GM19467 (cell line): ENCODE measurements around the gene CAB39L.
"Not testable (repeated sequence)": the region's sequence is repeated elsewhere in the genome, so short reads cannot be mapped to it uniquely, and the experiment has no call there.

Experiments used
- ATAC-seq: cut with Tn5 transposase; IDR thresholded peaks from one replicate; pipeline ENCODE4 v1.9.1; 2021; ENCODE audit warnings: mild to moderate bottlenecking, moderate library complexity; ENCODE audit not compliant: unreplicated experiment

The CAB39L gene

GRCh38 chr13:49353908-49354307 is 90.0 kb downstream of the CAB39L start:
- ATAC-seq = no peak

- no peak for ATAC-seq
These were observed 92.0 kb downstream of the CAB39L start for GRCh38 chr13:49351871-49352270.

GRCh38 chr13:49348751-49349150 is 95.1 kb downstream of the CAB39L start:
- no peak for ATAC-seq

GRCh38 chr13:49347650-49348385 is 96.0 kb downstream of the CAB39L start:
- ATAC-seq = no peak

GRCh38 chr13:49346460-49346859 is 97.4 kb downstream of the CAB39L start:
- no peak for ATAC-seq

- ATAC-seq = no peak
These were observed 100.1 kb downstream of the CAB39L start for GRCh38 chr13:49343731-49344130.

GRCh38 chr13:49343255-49343654 is 100.6 kb downstream of the CAB39L start:
- no peak for ATAC-seq

GRCh38 chr13:49342454-49342853 is 101.4 kb downstream of the CAB39L start:
- no peak for ATAC-seq

- ATAC-seq = no peak
These were observed 101.9 kb downstream of the CAB39L start for GRCh38 chr13:49341941-49342340.

GRCh38 chr13:49341517-49341916 is 102.3 kb downstream of the CAB39L start:
- no peak for ATAC-seq

GRCh38 chr13:49340161-49340560 is 103.7 kb downstream of the CAB39L start:
- no peak for ATAC-seq

- ATAC-seq = no peak
These were observed 107.2 kb downstream of the CAB39L start for GRCh38 chr13:49336655-49337054.

- ATAC-seq = no peak
These were observed 113.4 kb downstream of the CAB39L start for GRCh38 chr13:49330546-49330864.

GRCh38 chr13:49329831-49330545 is 113.9 kb downstream of the CAB39L start:
- ATAC-seq = no peak

GRCh38 chr13:49327145-49327544 is 116.7 kb downstream of the CAB39L start:
- not testable (repeated sequence) for ATAC-seq

GRCh38 chr13:49326222-49326917 is 117.5 kb downstream of the CAB39L start:
- no peak for ATAC-seq

GRCh38 chr13:49323344-49323743 is 120.5 kb downstream of the CAB39L start:
- ATAC-seq = no peak

- no peak for ATAC-seq
These were observed 121.2 kb downstream of the CAB39L start for GRCh38 chr13:49322702-49323101.

- no peak for ATAC-seq
These were observed 122.9 kb downstream of the CAB39L start for GRCh38 chr13:49320975-49321374.

- no peak for ATAC-seq
These were observed 123.9 kb downstream of the CAB39L start for GRCh38 chr13:49319951-49320350.

- ATAC-seq = no peak
These were observed 124.3 kb downstream of the CAB39L start for GRCh38 chr13:49319551-49319950.
